ENCODE results near the gene CRYBG3. TPM values are rescaled to one million over a fixed set of nuclear protein-coding genes. Genes with fewer than 3 reads are reported as not detected.
A peak's percentile ranks its signal among the peaks of the same experiment; 100 is the strongest.

CRYBG3 gene
- total RNA-seq, 3 donors from 2014 or later (not counting 1 experiment from before 2014, with no cell fraction given), result 1.1 to 2.4 (median 1.8) TPM

- no peak overlapping the region for H3K4me3 Mint-ChIP-seq
- H3K36me3 ChIP-seq (ENCODE audit: control insufficient read depth, insufficient read depth, low read length), result no peaks in the 10 kb centered on the region
- no peak overlapping the region for H3K27ac ChIP-seq (ENCODE audit: low read length)
- DNase-seq, result no peak
- TF ChIP-seq, protein P1, sequence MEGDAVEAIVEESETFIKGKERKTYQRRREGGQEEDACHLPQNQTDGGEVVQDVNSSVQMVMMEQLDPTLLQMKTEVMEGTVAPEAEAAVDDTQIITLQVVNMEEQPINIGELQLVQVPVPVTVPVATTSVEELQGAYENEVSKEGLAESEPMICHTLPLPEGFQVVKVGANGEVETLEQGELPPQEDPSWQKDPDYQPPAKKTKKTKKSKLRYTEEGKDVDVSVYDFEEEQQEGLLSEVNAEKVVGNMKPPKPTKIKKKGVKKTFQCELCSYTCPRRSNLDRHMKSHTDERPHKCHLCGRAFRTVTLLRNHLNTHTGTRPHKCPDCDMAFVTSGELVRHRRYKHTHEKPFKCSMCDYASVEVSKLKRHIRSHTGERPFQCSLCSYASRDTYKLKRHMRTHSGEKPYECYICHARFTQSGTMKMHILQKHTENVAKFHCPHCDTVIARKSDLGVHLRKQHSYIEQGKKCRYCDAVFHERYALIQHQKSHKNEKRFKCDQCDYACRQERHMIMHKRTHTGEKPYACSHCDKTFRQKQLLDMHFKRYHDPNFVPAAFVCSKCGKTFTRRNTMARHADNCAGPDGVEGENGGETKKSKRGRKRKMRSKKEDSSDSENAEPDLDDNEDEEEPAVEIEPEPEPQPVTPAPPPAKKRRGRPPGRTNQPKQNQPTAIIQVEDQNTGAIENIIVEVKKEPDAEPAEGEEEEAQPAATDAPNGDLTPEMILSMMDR (IDR thresholded peaks at IDR 0.05), result no peak
- no peaks in the 10 kb centered on the region for H3K9me3 ChIP-seq (ENCODE audit: control insufficient read depth, insufficient read depth, low read length)
- no peak for ATAC-seq
- no peaks in the 10 kb centered on the region for H3K36me3 Mint-ChIP-seq
- H3K27me3 Mint-ChIP-seq (ENCODE audit: low read depth in 2 of 2), result peaks cover 2 to 12% of the 10 kb centered on the region in 2 donors
- intact Hi-C loops (cut with micrococcal nuclease), result no loop called here
- H3K4me3 ChIP-seq (ENCODE audit: low read length), result no peak overlapping the region
- 100% methylated on average over 1 of the region's 2 CpGs for WGBS (ENCODE audit: insufficient coverage)
- peaks cover 7 to 8% of the 10 kb centered on the region in 2 donors for H3K4me1 Mint-ChIP-seq
- H3K9me3 Mint-ChIP-seq, result peaks cover 0 to 5% of the 10 kb centered on the region in 2 donors
- H3K4me1 ChIP-seq (ENCODE audit: control insufficient read depth, insufficient read depth, low read length), result no peaks in the 10 kb centered on the region
- no peaks in the 10 kb centered on the region for H3K27me3 ChIP-seq (ENCODE audit: control insufficient read depth, insufficient read depth, low read length)
- no peak overlapping the region for H3K27ac Mint-ChIP-seq
Measured at GRCh38 chr3:97987306-97987705, 165.5 kb downstream of the CRYBG3 start.

DNA sequence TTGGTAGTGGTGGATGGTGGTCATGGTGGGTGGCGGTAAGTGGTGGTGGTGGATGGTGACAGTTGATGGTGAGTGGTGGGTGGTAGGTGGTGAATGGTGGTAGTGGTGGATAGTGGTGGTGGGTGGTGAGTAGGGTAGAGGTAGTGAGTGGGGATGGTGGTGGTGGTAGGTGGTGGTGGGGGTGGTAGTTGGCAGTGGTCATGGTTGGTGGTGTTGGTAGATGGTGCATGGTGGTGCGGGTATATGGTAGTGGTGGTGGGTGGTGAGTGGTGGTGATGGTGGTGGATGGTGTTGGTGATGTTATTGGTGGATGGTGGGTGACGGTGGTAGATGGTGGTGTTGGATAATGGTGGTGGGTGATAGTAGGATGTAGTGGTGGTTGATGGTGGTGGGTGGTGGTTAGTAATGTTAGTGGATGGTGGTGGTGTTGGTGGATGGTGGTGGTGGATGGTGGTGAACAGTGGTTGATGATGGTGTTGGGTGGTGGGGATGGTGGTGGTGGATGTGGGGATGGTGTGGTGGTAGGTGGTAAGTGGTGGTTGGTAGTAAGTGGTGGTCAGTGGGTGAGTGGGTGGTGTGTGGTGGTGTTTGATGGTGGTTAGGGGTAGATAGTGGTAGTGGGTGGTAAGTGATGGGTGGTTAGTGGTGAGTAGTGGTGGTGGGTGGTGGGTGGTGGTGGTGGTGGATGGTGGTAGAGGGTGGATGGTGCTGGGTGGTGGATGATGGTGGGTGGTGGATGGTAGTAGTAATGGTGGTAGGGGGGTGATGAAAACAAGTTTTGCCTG lies 167.2 kb downstream of the CRYBG3 start:
- Histone ChIP-seq H3K36me3 (ENCODE audit: control insufficient read depth, insufficient read depth, low read length) (no peaks in the 10 kb centered on the region), H3K4me1 (ENCODE audit: control insufficient read depth, insufficient read depth, low read length) (no peaks in the 10 kb centered on the region), H3K27ac (ENCODE audit: low read length) (no peak overlapping the region), H3K9me3 (ENCODE audit: control insufficient read depth, insufficient read depth, low read length) (no peaks in the 10 kb centered on the region), H3K4me3 (ENCODE audit: low read length) (no peak overlapping the region), H3K27me3 (ENCODE audit: control insufficient read depth, insufficient read depth, low read length) (no peaks in the 10 kb centered on the region)
- Mint-ChIP-seq H3K4me1 (peaks cover 7 to 8% of the 10 kb centered on the region in 2 donors), H3K27ac (no peak overlapping the region), H3K36me3 (no peaks in the 10 kb centered on the region), H3K9me3 (peaks cover 0 to 5% of the 10 kb centered on the region in 2 donors), H3K4me3 (no peak overlapping the region), H3K27me3 (ENCODE audit: low read depth in 2 of 2) (peaks cover 2 to 26% of the 10 kb centered on the region in 2 donors)
- ATAC-seq (peak in 2 of 3 donors; percentile 5 to 45), DNase-seq (no peak)
- WGBS (ENCODE audit: insufficient coverage), result 92% methylated on average over 3 of the region's 3 CpGs
- TF ChIP-seq, protein P1 (IDR thresholded peaks at IDR 0.05), result no peak
- intact Hi-C loops (cut with micrococcal nuclease), result no loop called here

DNA sequence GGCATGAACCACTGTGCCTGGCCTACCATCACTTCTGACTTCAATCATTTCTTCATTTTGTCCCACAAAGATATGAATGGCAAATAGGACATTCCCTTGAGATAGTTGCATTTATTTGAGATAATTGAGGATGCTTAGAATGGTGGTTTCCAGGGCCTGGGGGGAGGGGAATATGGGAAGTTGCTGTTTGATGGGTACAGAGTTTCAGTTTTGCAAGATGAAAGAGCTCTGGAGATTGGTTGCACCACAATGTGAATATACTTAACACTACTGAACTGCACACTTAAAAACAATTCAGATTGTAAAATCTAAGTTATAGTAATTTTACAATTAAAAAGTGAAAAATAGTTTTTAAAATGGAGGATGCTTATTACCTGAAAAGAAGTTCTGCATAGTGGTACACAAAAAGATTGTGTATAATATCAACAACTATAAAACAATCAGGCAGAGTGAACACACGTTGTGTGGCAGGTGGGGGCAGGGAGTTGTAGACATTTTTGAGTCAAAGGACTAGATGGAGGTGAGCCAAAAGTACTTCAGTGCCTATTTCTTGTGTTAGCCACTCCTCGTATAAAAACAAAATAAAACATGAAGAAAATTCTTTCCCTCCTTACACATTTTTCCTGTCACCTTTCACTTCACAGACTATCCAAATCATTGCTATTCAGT lies 168.9 kb downstream of the CRYBG3 start:
- H3K27ac ChIP-seq (ENCODE audit: low read length), result no peak overlapping the region
- TF ChIP-seq, protein P1 (IDR thresholded peaks at IDR 0.05), result no peak
- H3K4me1 Mint-ChIP-seq, result peaks cover 7 to 8% of the 10 kb centered on the region in 2 donors
- 83% methylated on average over 1 of the region's 2 CpGs for WGBS (ENCODE audit: insufficient coverage)
- peaks cover 0 to 5% of the 10 kb centered on the region in 2 donors for H3K9me3 Mint-ChIP-seq
- no peak overlapping the region for H3K4me3 ChIP-seq (ENCODE audit: low read length)
- no peaks in the 10 kb centered on the region for H3K27me3 ChIP-seq (ENCODE audit: control insufficient read depth, insufficient read depth, low read length)
- no peak for ATAC-seq
- H3K4me1 ChIP-seq (ENCODE audit: control insufficient read depth, insufficient read depth, low read length), result no peaks in the 10 kb centered on the region
- no peak overlapping the region for H3K27ac Mint-ChIP-seq
- H3K27me3 Mint-ChIP-seq (ENCODE audit: low read depth in 2 of 2), result peaks cover 0 to 33% of the 10 kb centered on the region in 2 donors
- no peaks in the 10 kb centered on the region for H3K9me3 ChIP-seq (ENCODE audit: control insufficient read depth, insufficient read depth, low read length)
- DNase-seq, result peak in 1 of 2 donors; percentile 40
- no peaks in the 10 kb centered on the region for H3K36me3 Mint-ChIP-seq
- no peaks in the 10 kb centered on the region for H3K36me3 ChIP-seq (ENCODE audit: control insufficient read depth, insufficient read depth, low read length)
- intact Hi-C loops (cut with micrococcal nuclease), result no loop called here
- H3K4me3 Mint-ChIP-seq, result no peak overlapping the region
